Naive thymus-derived CD4-positive, alpha-beta T cell (primary cell): ENCODE measurements around the gene RAB29. TPM values are rescaled to one million over a fixed set of nuclear protein-coding genes. Genes with fewer than 3 reads are reported as not detected.

Source experiments
- ATAC-seq: fragments of 150-1000 bp; cut with Tn5 transposase; 2 replicates; pipeline ENCODE4 v1.10.0; 2021; ENCODE audit warnings: mild to moderate bottlenecking, moderate library complexity
- CTCF ChIA-PET: fragments of 350-600 bp; sonication (Branson Sonifier 250); formaldehyde crosslinking; loops from one replicate; lab custom pipeline; 2021; ENCODE audit warnings: antibody characterized with exemption; lab: Charles Lee
- POLR2A ChIA-PET: fragments of 350-600 bp; sonication (Branson Sonifier 250); formaldehyde crosslinking; loops from one replicate; lab custom pipeline; 2021; ENCODE audit warnings: antibody characterized with exemption, inconsistent platforms; lab: Charles Lee
- DNase-seq, 9 donors: peaks; one replicate each; pipeline versions ENCODE4 v3.0.0 to v3.0.0-alpha.2; 2020 to 2022; ENCODE audit warnings: mixed read lengths in 1 of 9
- H3K27ac ChIP-seq: one replicate; pipeline ENCODE4 v1.7.0; 2013; ENCODE audit warnings: mild to moderate bottlenecking, low read depth, low read length, moderate library complexity
- H3K27me3 ChIP-seq, 2 donors: one replicate each; pipeline ENCODE4 v1.7.0; 2013; ENCODE audit warnings: low read length in 2 of 2, mild to moderate bottlenecking in 2 of 2, moderate library complexity in 2 of 2; ENCODE audit not compliant: control insufficient read depth in 2 of 2, insufficient read depth in 2 of 2
- H3K36me3 ChIP-seq, 3 experiments: 1 replicate in 2 of 3; 2 replicates in 1 of 3; pipeline ENCODE4 v1.7.0; 2013; ENCODE audit warnings: low read length in 3 of 3, mild to moderate bottlenecking in 3 of 3, moderate library complexity in 1 of 3; ENCODE audit not compliant: insufficient read depth in 3 of 3, control insufficient read depth in 2 of 3
- H3K4me1 ChIP-seq, 2 donors: one replicate each; pipeline ENCODE4 v1.7.0; 2013; ENCODE audit warnings: low read length in 2 of 2, mild to moderate bottlenecking in 2 of 2, moderate library complexity in 1 of 2; ENCODE audit not compliant: control insufficient read depth in 2 of 2, insufficient read depth in 2 of 2
- H3K4me3 ChIP-seq: 2 replicates; pipeline ENCODE4 v1.7.0; 2013; ENCODE audit warnings: mild to moderate bottlenecking, low read length
- H3K9me3 ChIP-seq, 3 experiments: 1 replicate in 2 of 3; 2 replicates in 1 of 3; pipeline ENCODE4 v1.7.0; 2013; ENCODE audit warnings: low read length in 3 of 3; ENCODE audit not compliant: control insufficient read depth in 2 of 3
- H3K27ac Mint-ChIP-seq, 9 donors: one replicate each; pipeline ENCODE4 v1.8.0; 2020 to 2022; ENCODE audit warnings: mixed read lengths in 9 of 9, mild to moderate bottlenecking in 8 of 9, moderate library complexity in 5 of 9, inconsistent platforms in 2 of 9
- H3K27me3 Mint-ChIP-seq, 5 donors: one replicate each; pipeline ENCODE4 v1.8.0; 2021 to 2022; ENCODE audit warnings: mixed read lengths in 5 of 5, mild to moderate bottlenecking in 1 of 5
- H3K36me3 Mint-ChIP-seq, 5 donors: one replicate each; pipeline ENCODE4 v1.8.0; 2020 to 2022; ENCODE audit warnings: mixed read lengths in 5 of 5, mild to moderate bottlenecking in 3 of 5, inconsistent platforms in 1 of 5
- H3K4me1 Mint-ChIP-seq, 7 donors: one replicate each; pipeline ENCODE4 v1.8.0; 2020 to 2022; ENCODE audit warnings: mixed read lengths in 7 of 7, mild to moderate bottlenecking in 3 of 7, inconsistent platforms in 1 of 7
- H3K4me3 Mint-ChIP-seq, 10 donors: one replicate each; pipeline ENCODE4 v1.8.0; 2020 to 2022; ENCODE audit warnings: mild to moderate bottlenecking in 10 of 10, mixed read lengths in 10 of 10, moderate library complexity in 6 of 10, inconsistent platforms in 2 of 10
- H3K9me3 Mint-ChIP-seq, 11 donors: one replicate each; pipeline ENCODE4 v1.8.0; 2020 to 2022; ENCODE audit warnings: mixed read lengths in 11 of 11, mild to moderate bottlenecking in 4 of 11, inconsistent platforms in 1 of 11, moderate library complexity in 1 of 11
- intact Hi-C, 2 donors: fragments of 100-400 bp; cut with micrococcal nuclease; formaldehyde crosslinking; loops; one replicate each; pipeline ENCODE4 v1.15.1; 2023
- polyA plus RNA-seq, 2 donors: library from polyadenylated mRNA; unstranded; fragments of 300-500 nt; fragmentation: Illumina TruSeq; gene quantifications; one replicate each; pipeline ENCODE4 v1.2.3, GENCODE V29; 2021
- total RNA-seq, 6 experiments: library from RNA in 5 of 6; stranded (reverse) in 5 of 6; gene quantifications; 1 replicate in 5 of 6; 2 replicates in 1 of 6; pipeline ENCODE4 v1.2.3 and lab custom pipeline; 2021 to 2026

The RAB29 gene
- total and polyA plus RNA-seq, 7 experiments from 2014 or later = 23.9 to 76.6 (median 48.1) TPM

DNA sequence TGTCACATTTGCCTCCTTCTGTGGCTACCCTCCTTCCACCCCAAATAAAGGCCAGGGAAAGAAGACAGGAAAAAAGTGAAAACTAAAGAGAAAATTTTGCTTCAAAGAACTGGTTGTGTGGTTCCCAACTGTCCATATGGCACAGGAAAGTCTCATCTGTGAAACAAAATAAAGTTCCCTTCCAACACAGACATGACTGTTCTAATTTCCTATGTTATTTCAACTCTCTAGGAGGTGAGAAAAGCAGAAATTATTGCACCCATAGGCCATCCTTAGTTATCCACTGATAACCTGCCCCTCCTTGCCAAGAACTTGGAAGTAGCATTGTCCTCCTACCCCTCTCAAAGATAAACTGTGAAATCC lies 8.1 kb upstream of the RAB29 start:
- intact Hi-C loops = loop anchor here in 1 of 2 donors (2.0 kb wide), 1 partner anchor 35 kb away; no protein-coding TSS in a partner anchor
- ATAC-seq (no peak), DNase-seq (no peak)
- Histone ChIP-seq H3K27ac (no peak overlapping the region), H3K27me3 (no peaks in the 10 kb centered on the region), H3K36me3 (no peaks in the 10 kb centered on the region), H3K4me3 (no peak overlapping the region), H3K9me3 (no peaks in the 10 kb centered on the region), H3K4me1 (peaks cover 0 to 8% of the 10 kb centered on the region in 2 donors)
- Mint-ChIP-seq H3K27me3 (no peaks in the 10 kb centered on the region), H3K4me1 (peaks cover 6 to 16% (median 10%) of the 10 kb centered on the region in 7 donors), H3K9me3 (no peaks in the 10 kb centered on the region), H3K27ac (no peak overlapping the region), H3K4me3 (no peak overlapping the region), H3K36me3 (peaks cover 0 to 8% (median 0%) of the 10 kb centered on the region in 5 donors)
- ChIA-PET POLR2A (interaction anchor here (1.4 to 1.5 kb wide), 2 partner anchors 125 to 152 kb away, joined by 5 to 8 read pairs; partner anchors contain the start of gene ELK4), CTCF (interaction anchor here (1.0 to 2.3 kb wide), 4 partner anchors 12 to 194 kb away, joined by 3 to 43 read pairs (median 8); no protein-coding TSS in a partner anchor)

DNA sequence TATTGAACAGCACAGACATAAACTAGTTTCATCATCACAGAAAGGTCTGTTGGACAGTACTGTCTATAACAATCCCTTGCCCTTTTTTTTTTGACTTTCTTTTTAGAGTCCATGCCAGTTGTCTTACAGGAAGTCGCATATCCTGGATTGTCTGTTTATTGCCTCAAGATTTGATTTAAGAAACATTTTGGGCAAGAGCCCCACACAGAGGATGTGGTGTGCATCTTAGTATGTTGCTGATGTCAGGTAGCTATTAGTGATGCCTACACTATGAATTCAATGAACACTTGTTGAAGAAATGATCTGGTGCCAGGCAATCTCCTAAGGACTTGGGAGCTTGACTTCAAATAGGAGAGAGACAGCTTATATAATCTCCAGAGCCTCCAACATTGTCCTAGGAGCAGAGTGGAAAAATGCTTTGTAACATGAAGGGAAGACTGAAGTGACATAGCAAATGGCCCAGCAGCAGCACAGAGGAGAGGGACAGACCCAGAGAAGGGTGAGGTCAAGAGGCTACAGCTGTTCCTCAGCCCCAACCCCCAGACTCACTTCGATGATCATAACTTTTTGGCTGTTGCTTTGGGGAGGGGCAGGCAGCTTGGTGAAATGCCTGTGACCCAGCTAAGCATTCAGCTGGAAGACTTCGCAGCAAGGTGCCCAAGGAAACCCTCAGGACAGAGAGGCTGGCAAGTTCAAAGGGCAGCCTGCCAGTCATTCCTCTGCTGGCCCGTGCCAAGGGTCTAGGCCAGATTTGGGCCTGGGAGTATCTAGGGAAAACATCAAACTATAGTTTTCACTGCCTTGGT lies 7.5 kb upstream of the RAB29 start:
- H3K36me3 ChIP-seq = no peaks in the 10 kb centered on the region
- H3K4me3 ChIP-seq = no peak overlapping the region
- DNase-seq (peak in 6 of 9 donors; percentile 26 to 57 (median 44)), ATAC-seq (peak; percentile 68)
- Mint-ChIP-seq H3K9me3 (no peaks in the 10 kb centered on the region), H3K27ac (peak overlapping the region in 8 of 9 donors; percentile 5 to 87 (median 52)), H3K4me1 (peaks cover 10 to 20% (median 12%) of the 10 kb centered on the region in 7 donors), H3K27me3 (no peaks in the 10 kb centered on the region), H3K36me3 (peaks cover 0 to 8% (median 0%) of the 10 kb centered on the region in 5 donors), H3K4me3 (no peak overlapping the region)
- no peaks in the 10 kb centered on the region for H3K9me3 ChIP-seq
- H3K4me1 ChIP-seq = peaks cover 0 to 8% of the 10 kb centered on the region in 2 donors
- no peak overlapping the region for H3K27ac ChIP-seq
- intact Hi-C loops = loop anchor here (1.0 to 2.0 kb wide), 3 partner anchors 34 to 124 kb away; no protein-coding TSS in a partner anchor
- ChIA-PET CTCF (interaction anchor here (0.6 to 2.3 kb wide), 12 partner anchors 11 to 1384 kb away, joined by 3 to 43 read pairs (median 3); no protein-coding TSS in a partner anchor), POLR2A (interaction anchor here (1.2 to 2.0 kb wide), 5 partner anchors 10 to 151 kb away, joined by 3 to 11 read pairs (median 8); partner anchors contain the start of genes ELK4 and NUCKS1)
- H3K27me3 ChIP-seq = no peaks in the 10 kb centered on the region

DNA sequence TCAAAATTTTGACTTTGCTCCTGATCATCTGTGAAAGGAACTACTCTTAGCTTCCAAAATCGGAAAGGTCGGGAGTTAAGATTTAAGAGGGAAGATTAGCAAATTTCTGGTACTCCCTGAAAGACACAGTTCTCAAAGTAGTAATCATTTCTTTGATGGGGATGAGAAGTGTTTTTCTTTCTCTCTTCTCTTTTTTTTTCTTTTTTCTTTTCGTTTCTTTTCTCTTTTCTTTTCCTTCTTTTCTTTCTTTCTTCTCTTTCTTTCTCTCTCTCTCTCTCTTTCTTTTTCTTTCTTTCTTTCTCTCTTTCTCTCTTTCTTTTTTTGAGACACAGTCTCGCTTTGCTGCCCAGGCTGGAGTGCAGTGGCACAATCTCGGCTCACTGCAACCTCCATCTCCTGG lies 5.1 kb upstream of the RAB29 start:
- peaks cover 19 to 37% (median 24%) of the 10 kb centered on the region in 7 donors for H3K4me1 Mint-ChIP-seq
- H3K4me3 Mint-ChIP-seq = no peak overlapping the region
- no peak overlapping the region for H3K27ac ChIP-seq
- H3K27me3 Mint-ChIP-seq = peaks cover 0 to 2% (median 0%) of the 10 kb centered on the region in 5 donors
- H3K36me3 ChIP-seq = no peaks in the 10 kb centered on the region
- no peak overlapping the region for H3K27ac Mint-ChIP-seq
- CTCF ChIA-PET = interaction anchor here (0.7 kb wide), 1 partner anchor 441 kb away, joined by 4 read pairs; no protein-coding TSS in a partner anchor
- no peak for DNase-seq
- intact Hi-C loops = no loop called here
- no peak overlapping the region for H3K4me3 ChIP-seq
- H3K4me1 ChIP-seq = peaks cover 10 to 12% of the 10 kb centered on the region in 2 donors
- POLR2A ChIA-PET = interaction anchor here (0.6 kb wide), 1 partner anchor 27 kb away, joined by 3 read pairs; no protein-coding TSS in a partner anchor
- ATAC-seq = no peak
- H3K9me3 Mint-ChIP-seq = no peaks in the 10 kb centered on the region
- peaks cover 0 to 6% (median 0%) of the 10 kb centered on the region in 5 donors for H3K36me3 Mint-ChIP-seq
- H3K27me3 ChIP-seq = no peaks in the 10 kb centered on the region
- no peaks in the 10 kb centered on the region for H3K9me3 ChIP-seq

DNA sequence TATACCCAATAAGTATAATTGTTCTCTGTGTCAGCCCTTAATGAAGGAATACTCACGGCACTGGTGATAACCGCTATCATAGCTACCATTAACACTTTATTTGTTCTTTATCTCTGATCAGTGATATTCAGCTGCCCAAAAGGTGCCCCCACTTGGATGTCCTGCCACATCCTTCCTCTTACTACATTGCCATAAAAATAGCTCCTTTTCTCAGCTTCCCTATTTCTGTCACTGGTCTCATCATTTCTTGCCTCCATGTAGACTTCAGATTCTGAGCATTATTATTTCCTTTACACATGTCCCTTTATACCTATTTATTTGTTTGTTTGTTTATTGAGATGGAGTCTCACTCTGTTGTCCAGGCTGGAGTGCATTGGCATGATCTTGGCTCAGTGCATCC lies 2.7 kb upstream of the RAB29 start:
- intact Hi-C loops = loop anchor here (5.0 to 10.0 kb wide), 2 partner anchors 34 to 653 kb away; partner anchors contain the start of genes RBBP5 (in 1 of the 2) and SLC41A1 (in 1 of the 2)
- H3K9me3 Mint-ChIP-seq = no peaks in the 10 kb centered on the region

DNA sequence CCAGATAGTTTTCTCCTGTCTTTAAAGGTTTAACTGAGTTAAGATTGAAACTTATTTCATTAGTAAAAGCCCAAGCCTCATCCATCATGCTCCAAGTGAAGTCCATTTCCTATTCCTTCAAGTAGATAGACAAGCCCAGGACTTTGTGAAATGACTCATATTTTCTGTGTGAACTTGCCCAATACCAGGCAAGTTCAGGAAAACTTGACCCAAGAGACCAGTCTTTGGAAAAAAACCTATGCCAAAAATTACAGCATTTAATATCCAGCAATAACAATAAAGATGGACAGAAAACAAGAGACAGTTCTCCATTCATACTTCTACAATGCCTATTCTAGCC lies 405 bp upstream of the RAB29 start:
- POLR2A ChIA-PET = interaction anchor here (0.5 to 6.9 kb wide), 11 partner anchors 26 to 183 kb away, joined by 3 to 85 read pairs (median 8); partner anchors contain the start of genes ELK4, NUCKS1, PM20D1 and SLC41A1
- CTCF ChIA-PET = interaction anchor here (0.6 to 4.2 kb wide), 6 partner anchors 10 to 417 kb away, joined by 3 to 23 read pairs (median 4); partner anchors contain the start of gene NUCKS1
- Histone ChIP-seq H3K27ac (peak overlapping the region; percentile 98), H3K4me1 (peaks cover 17 to 23% of the 10 kb centered on the region in 2 donors), H3K4me3 (peak overlapping the region; percentile 81), H3K9me3 (no peaks in the 10 kb centered on the region), H3K27me3 (no peaks in the 10 kb centered on the region), H3K36me3 (peaks cover 0 to 7% (median under 1%) of the 10 kb centered on the region in 3 experiments)
- Mint-ChIP-seq H3K4me3 (peak overlapping the region; percentile 88 to 100 (median 96)), H3K36me3 (peaks cover 0 to 7% (median under 1%) of the 10 kb centered on the region in 5 donors), H3K4me1 (peaks cover 33 to 62% (median 54%) of the 10 kb centered on the region in 7 donors), H3K27ac (peak overlapping the region; percentile 96 to 100 (median 98)), H3K9me3 (peaks cover 0 to under 1% (median 0%) of the 10 kb centered on the region in 11 donors), H3K27me3 (peaks cover 0 to 2% (median 0%) of the 10 kb centered on the region in 5 donors)
- intact Hi-C loops = loop anchor here (1.0 to 10.0 kb wide), 10 partner anchors 25 to 651 kb away; partner anchors contain the start of genes NUCKS1 (in 2 of the 2), PM20D1 (in 2 of the 2), SLC41A1 (in 2 of the 2) and SLC45A3 (in 2 of the 2)
- ATAC-seq (no peak), DNase-seq (no peak)

More for the DNA sequence above, 2.7 kb upstream of the RAB29 start:
- ChIA-PET POLR2A (interaction anchor here (0.8 kb wide), 1 partner anchor 16 kb away, joined by 3 read pairs; no protein-coding TSS in a partner anchor), CTCF (interaction anchor here (1.1 to 4.2 kb wide), 2 partner anchors 67 to 119 kb away, joined by 7 to 23 read pairs; no protein-coding TSS in a partner anchor)
- ATAC-seq (no peak), DNase-seq (no peak)
- peak overlapping the region in 5 of 9 donors; percentile 0 to 92 (median 55) for H3K27ac Mint-ChIP-seq
- Histone ChIP-seq H3K9me3 (no peaks in the 10 kb centered on the region), H3K4me1 (peaks cover 10 to 11% of the 10 kb centered on the region in 2 donors), H3K36me3 (peaks cover 0 to 6% (median 0%) of the 10 kb centered on the region in 3 experiments), H3K27ac (no peak overlapping the region), H3K4me3 (no peak overlapping the region), H3K27me3 (no peaks in the 10 kb centered on the region)
- H3K36me3 Mint-ChIP-seq = peaks cover 0 to 5% (median 0%) of the 10 kb centered on the region in 5 donors
- no peak overlapping the region for H3K4me3 Mint-ChIP-seq
- peaks cover 26 to 50% (median 39%) of the 10 kb centered on the region in 7 donors for H3K4me1 Mint-ChIP-seq
- peaks cover 0 to 2% (median 0%) of the 10 kb centered on the region in 5 donors for H3K27me3 Mint-ChIP-seq
